ENCODE data around the gene ACTL7B.

ACTL7B gene

DNA sequence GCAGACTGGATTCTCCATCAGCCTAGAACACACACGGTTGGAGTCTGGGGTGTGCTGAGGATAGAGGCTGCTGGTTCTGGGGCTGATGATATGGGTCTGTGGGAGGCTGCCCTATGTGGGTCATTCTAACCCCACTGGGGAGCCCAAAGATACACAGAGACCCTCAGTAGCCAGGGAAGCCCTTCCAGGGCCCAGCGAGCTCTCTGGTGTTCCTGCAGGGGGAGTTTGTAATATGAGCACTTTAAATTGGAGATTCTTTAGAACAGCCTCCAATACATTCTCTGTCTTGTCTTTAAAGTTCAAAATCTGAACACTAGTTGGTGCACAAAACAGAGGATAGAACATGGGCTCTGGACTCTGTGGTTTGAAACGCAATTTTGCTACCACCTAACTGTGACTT, 8.7 kb upstream of the ACTL7B start:
- Histone ChIP-seq H3K4me1 (no peaks in the 10 kb centered on the region), H3K27me3 (ENCODE audit: control insufficient read depth, insufficient read depth, low read length) (no peaks in the 10 kb centered on the region), H3K4me3 (ENCODE audit: low read depth, low read length) (no peak overlapping the region), H3K9ac (no peak overlapping the region), H3K9me3 (ENCODE audit: control insufficient read depth, low read length) (no peaks in the 10 kb centered on the region), H3K36me3 (ENCODE audit: control insufficient read depth, insufficient read depth, low read length) (no peaks in the 10 kb centered on the region), H3K27ac (no peak overlapping the region), H3K4me2 (ENCODE audit: low read length) (no peak overlapping the region), H2AFZ (no peak overlapping the region), H3K79me2 (no peaks in the 10 kb centered on the region)
- TF ChIP-seq, protein P1, sequence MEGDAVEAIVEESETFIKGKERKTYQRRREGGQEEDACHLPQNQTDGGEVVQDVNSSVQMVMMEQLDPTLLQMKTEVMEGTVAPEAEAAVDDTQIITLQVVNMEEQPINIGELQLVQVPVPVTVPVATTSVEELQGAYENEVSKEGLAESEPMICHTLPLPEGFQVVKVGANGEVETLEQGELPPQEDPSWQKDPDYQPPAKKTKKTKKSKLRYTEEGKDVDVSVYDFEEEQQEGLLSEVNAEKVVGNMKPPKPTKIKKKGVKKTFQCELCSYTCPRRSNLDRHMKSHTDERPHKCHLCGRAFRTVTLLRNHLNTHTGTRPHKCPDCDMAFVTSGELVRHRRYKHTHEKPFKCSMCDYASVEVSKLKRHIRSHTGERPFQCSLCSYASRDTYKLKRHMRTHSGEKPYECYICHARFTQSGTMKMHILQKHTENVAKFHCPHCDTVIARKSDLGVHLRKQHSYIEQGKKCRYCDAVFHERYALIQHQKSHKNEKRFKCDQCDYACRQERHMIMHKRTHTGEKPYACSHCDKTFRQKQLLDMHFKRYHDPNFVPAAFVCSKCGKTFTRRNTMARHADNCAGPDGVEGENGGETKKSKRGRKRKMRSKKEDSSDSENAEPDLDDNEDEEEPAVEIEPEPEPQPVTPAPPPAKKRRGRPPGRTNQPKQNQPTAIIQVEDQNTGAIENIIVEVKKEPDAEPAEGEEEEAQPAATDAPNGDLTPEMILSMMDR (IDR thresholded peaks at IDR 0.05): no peak

DNA sequence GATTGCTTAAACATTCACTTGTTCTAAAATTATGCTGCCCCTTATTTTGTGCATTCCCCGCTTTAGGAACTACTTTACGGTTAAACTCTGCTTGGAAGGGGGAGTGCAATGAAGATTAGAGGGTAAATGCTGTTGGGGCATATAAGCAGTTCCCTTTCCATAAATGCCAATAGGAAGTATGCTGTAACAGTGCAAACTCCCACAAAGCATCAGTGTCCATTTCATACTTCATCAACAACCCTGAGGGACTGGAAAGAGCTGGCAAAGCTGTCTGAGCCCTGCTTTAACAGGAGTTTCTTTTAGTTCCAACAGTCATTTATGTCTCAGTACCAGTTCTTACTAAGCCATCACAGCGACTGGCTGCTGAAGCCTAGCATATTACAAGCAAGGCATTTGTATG, 8.1 kb upstream of the ACTL7B start:
- Histone ChIP-seq H3K4me1 (no peaks in the 10 kb centered on the region), H3K4me3 (ENCODE audit: low read depth, low read length) (no peak overlapping the region), H3K27me3 (ENCODE audit: control insufficient read depth, insufficient read depth, low read length) (no peaks in the 10 kb centered on the region), H3K79me2 (no peaks in the 10 kb centered on the region), H2AFZ (no peak overlapping the region), H3K9ac (no peak overlapping the region), H3K27ac (no peak overlapping the region), H3K9me3 (ENCODE audit: control insufficient read depth, low read length) (no peaks in the 10 kb centered on the region), H3K4me2 (ENCODE audit: low read length) (no peak overlapping the region), H3K36me3 (ENCODE audit: control insufficient read depth, insufficient read depth, low read length) (no peaks in the 10 kb centered on the region)
- TF ChIP-seq, protein P1 (IDR thresholded peaks at IDR 0.05): no peak

DNA sequence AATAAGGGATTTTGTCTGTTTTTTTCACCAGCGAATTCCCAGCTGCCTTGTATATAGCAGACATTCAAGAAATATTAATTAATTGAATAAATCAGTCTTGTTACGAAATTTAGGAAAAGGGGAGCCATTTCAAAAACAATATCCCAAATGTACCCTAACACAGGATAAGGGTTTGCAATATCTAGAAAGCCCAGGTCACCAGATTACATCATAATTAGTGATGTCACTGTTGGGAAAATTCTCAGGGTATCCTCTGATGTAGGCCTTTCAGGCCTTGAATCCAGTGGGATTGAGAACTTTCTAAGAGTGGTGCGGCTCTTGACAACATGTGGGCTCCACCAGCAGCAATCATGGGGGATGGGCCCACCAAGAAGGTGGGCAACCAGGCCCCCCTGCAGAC, 6.2 kb upstream of the ACTL7B start, which contains the start of gene ACTL7A:
Gene ACTL7A, plus strand, starts transcription at position 270 of the 400 bp plus-strand sequence. Its CDS starts 57 bp downstream, at position 327.
- Histone ChIP-seq H3K36me3 (ENCODE audit: control insufficient read depth, insufficient read depth, low read length) (no peaks in the 10 kb centered on the region), H3K27me3 (ENCODE audit: control insufficient read depth, insufficient read depth, low read length) (no peaks in the 10 kb centered on the region), H3K4me2 (ENCODE audit: low read length) (no peak within 1 kb of the TSS), H3K9me3 (ENCODE audit: control insufficient read depth, low read length) (no peaks in the 10 kb centered on the region), H2AFZ (no peak within 1 kb of the TSS), H3K9ac (no peak within 1 kb of the TSS), H3K4me3 (ENCODE audit: low read depth, low read length) (no peak within 1 kb of the TSS), H3K27ac (no peak within 1 kb of the TSS), H3K4me1 (no peaks in the 10 kb centered on the region), H3K79me2 (no peaks in the 10 kb centered on the region)
- TF ChIP-seq, protein P1 (IDR thresholded peaks at IDR 0.05): no peak

DNA sequence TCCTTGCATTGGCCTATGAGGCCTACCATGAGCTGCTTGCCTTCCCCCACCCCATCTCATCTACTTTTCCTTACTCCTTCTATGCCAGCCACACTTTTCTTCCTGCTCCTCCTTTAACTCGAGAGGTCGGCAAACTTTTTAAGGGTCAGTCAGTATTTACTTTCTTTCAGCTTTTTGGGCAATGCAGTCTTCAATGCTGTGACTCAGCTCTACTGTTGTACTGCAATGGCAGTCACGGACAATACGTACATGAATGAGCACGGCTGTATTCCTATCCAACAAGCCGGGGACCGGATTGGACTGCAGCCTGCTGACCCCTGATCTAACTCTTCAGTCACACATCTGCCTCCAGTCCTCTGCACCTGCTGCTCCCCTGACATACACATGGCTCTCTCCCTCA, 5.7 kb upstream of the ACTL7B start:
- Histone ChIP-seq H3K36me3 (ENCODE audit: control insufficient read depth, insufficient read depth, low read length) (no peaks in the 10 kb centered on the region), H2AFZ (no peak overlapping the region), H3K9ac (no peak overlapping the region), H3K4me1 (no peaks in the 10 kb centered on the region), H3K27ac (no peak overlapping the region), H3K4me2 (ENCODE audit: low read length) (no peak overlapping the region), H3K9me3 (ENCODE audit: control insufficient read depth, low read length) (no peaks in the 10 kb centered on the region), H3K27me3 (ENCODE audit: control insufficient read depth, insufficient read depth, low read length) (no peaks in the 10 kb centered on the region), H3K79me2 (no peaks in the 10 kb centered on the region), H3K4me3 (ENCODE audit: low read depth, low read length) (no peak overlapping the region)
- TF ChIP-seq, protein P1 (IDR thresholded peaks at IDR 0.05): no peak

DNA sequence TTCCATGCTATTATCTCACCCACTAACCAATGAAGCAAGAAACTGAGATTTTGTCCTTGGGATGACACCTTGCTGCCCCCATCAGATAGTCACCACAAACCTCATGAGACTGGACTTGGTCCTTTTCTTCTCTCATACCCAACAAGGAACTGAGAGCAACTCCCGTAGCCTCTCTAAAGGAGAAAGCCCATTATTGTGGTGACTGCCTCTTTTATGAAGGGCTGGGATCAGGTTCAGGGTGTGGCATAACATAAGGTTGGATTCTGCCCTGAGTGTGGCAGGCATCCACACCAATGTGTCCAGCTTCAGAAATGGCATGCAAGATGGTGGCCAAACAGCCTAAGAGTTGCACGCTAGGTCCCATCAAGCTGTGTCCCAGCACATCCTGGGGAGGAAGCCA, 5.0 kb upstream of the ACTL7B start:
- no peak overlapping the region for H3K4me2 ChIP-seq (ENCODE audit: low read length)
- H3K27me3 ChIP-seq (ENCODE audit: control insufficient read depth, insufficient read depth, low read length): no peaks in the 10 kb centered on the region
- no peaks in the 10 kb centered on the region for H3K36me3 ChIP-seq (ENCODE audit: control insufficient read depth, insufficient read depth, low read length)
- H2AFZ ChIP-seq: no peak overlapping the region
- no peak overlapping the region for H3K9ac ChIP-seq
- no peak overlapping the region for H3K27ac ChIP-seq
- H3K4me3 ChIP-seq (ENCODE audit: low read depth, low read length): no peak overlapping the region
- no peaks in the 10 kb centered on the region for H3K9me3 ChIP-seq (ENCODE audit: control insufficient read depth, low read length)
- H3K4me1 ChIP-seq: no peaks in the 10 kb centered on the region
- TF ChIP-seq, protein P1 (IDR thresholded peaks at IDR 0.05): no peak
- no peaks in the 10 kb centered on the region for H3K79me2 ChIP-seq

All from parathyroid adenoma (tissue), 2 donors.